Subcutaneous adipose tissue (tissue), 4 donors: ENCODE measurements around the gene IZUMO2. TPM values are rescaled to one million over a fixed set of nuclear protein-coding genes. Genes with fewer than 3 reads are reported as not detected.

Experiments used
- total RNA-seq, 4 donors: library from RNA; depleted of rRNA; stranded (reverse); fragments of >200 nt; gene quantifications; one replicate each; pipeline ENCODE4 v1.1.0, GENCODE V29; 2016
- TF ChIP-seq, protein P1 (sequence below): fragments of 450-650 bp; IDR thresholded peaks from one replicate; pipeline ENCODE4 v1.5.1; 2016; ENCODE audit warnings: low read depth, mild to moderate bottlenecking, control low read depth, antibody characterized with exemption, moderate library complexity

The IZUMO2 gene
- total RNA-seq, result not detected

DNA sequence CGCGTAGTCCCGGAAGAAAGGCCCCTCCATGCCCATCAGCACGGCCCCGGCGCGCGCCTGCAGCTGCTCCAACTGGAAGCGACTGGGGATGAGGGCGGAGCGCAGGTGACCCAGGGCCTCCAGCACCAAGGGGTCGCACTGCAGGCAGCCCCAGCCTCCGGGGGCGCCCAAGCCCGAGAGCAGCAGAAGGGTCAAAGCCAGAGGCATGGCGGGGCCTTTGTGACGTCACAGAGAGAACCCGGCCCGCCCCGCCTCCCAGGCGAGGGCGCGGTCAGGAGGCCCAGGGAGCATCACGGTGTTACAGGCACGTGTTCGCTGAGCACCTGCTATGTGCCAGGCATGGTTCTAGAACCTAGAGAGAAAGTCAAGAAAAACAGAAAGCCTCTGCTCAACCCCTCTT lies at the start of gene IZUMO2:
IZUMO2 (minus strand) TSS at position 294 of the 400 bp plus-strand sequence; CDS start at position 207, 87 bp downstream.
- TF ChIP-seq, protein P1, sequence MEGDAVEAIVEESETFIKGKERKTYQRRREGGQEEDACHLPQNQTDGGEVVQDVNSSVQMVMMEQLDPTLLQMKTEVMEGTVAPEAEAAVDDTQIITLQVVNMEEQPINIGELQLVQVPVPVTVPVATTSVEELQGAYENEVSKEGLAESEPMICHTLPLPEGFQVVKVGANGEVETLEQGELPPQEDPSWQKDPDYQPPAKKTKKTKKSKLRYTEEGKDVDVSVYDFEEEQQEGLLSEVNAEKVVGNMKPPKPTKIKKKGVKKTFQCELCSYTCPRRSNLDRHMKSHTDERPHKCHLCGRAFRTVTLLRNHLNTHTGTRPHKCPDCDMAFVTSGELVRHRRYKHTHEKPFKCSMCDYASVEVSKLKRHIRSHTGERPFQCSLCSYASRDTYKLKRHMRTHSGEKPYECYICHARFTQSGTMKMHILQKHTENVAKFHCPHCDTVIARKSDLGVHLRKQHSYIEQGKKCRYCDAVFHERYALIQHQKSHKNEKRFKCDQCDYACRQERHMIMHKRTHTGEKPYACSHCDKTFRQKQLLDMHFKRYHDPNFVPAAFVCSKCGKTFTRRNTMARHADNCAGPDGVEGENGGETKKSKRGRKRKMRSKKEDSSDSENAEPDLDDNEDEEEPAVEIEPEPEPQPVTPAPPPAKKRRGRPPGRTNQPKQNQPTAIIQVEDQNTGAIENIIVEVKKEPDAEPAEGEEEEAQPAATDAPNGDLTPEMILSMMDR, result no peak

DNA sequence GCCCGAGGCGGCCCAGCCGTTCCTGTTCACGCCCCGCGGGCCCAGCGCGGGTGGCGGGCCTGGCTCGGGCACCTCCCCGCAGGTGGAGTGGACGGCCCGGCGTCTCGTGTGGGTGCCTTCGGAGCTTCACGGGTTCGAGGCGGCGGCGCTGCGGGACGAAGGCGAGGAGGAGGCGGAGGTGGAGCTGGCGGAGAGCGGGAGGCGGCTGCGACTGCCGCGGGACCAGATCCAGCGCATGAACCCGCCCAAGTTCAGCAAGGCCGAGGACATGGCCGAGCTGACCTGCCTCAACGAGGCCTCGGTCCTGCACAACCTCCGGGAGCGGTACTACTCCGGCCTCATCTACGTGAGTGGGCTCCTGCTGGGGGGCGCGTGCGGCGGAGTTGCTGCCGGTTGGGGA lies 47.3 kb upstream of the IZUMO2 start:
- TF ChIP-seq, protein P1, result no peak

DNA sequence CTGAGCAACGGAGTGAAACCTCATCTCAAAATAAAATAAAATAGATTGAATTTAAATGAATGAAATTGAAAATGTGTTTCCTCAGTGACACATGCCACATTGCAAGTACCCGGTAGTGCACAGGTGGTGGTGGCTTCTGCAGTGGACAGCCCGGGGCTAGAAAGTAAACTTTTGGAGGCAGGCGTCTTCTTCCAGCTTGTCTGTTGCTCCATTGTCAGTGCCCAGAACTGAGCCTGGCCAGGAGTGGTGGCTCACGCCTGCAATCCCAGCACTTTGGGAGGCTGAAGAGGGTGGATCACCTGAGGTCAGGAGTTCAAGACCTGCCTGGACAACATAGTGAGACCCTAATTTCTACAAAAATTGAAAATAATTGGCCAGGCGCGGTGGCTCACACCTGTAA lies 46.0 kb upstream of the IZUMO2 start:
- TF ChIP-seq, protein P1, result no peak

DNA sequence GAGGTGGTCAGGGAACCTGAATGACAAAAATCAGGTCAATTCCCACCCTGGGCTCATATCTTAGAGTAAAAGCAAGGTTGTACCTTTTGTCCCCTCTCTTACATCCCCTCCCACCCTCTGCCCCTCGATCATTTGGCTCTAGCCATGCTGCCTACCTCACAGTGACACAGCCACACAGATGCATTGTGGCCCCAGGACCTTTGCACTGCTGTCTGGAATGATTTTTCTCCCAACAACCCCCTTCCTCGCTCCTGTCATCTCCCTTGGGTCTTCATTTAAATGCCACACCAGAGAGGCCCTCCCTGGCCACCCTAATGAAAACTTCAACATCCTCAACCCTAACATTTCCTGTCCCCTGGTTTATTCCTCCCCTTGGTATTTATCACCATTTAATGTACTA lies 44.6 kb upstream of the IZUMO2 start:
- TF ChIP-seq, protein P1, result no peak

DNA sequence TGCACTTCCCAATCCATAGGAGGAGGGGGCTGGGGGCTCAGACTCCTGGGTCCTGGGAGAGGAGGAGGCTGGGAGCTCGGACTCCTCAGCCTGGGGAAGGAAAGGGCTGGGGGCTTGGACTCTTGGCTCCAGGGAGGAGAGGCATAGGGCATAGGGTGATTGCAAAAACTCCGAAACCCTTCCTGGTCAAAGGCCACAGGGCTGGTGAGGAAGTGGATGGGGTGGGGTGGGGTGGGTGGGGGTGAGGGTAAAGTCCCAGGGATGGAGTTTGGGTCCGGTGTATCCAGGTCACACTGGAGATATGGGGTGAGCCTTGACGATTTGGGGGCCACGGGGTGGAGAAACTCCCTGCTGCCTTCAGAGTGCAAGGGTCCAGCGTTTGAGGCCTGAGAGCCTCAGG lies 43.1 kb upstream of the IZUMO2 start:
- TF ChIP-seq, protein P1, result no peak

DNA sequence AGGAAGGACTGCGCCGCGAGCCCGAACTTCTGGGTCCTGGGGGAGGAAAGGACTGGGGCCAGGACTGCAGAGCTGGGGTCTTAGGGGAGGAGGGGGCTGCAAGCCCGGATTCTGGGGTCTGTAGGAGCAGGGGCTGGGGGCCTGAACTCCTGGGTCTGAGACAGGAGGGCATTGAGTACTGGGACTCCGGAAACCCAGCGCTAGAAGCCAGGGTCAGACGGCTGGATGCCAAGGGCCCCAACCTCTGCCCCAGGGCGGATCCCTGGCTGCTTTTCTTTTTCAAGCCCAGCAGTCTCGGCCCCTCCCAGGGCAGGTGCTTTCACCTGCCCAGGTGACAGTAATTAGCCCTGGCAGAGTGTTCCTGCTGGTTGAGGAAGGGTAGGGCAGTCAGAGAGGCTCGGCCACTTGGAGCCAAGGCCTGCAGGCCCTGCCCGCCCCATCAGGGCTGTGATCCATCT lies 42.6 kb upstream of the IZUMO2 start:
- TF ChIP-seq, protein P1, result no peak

DNA sequence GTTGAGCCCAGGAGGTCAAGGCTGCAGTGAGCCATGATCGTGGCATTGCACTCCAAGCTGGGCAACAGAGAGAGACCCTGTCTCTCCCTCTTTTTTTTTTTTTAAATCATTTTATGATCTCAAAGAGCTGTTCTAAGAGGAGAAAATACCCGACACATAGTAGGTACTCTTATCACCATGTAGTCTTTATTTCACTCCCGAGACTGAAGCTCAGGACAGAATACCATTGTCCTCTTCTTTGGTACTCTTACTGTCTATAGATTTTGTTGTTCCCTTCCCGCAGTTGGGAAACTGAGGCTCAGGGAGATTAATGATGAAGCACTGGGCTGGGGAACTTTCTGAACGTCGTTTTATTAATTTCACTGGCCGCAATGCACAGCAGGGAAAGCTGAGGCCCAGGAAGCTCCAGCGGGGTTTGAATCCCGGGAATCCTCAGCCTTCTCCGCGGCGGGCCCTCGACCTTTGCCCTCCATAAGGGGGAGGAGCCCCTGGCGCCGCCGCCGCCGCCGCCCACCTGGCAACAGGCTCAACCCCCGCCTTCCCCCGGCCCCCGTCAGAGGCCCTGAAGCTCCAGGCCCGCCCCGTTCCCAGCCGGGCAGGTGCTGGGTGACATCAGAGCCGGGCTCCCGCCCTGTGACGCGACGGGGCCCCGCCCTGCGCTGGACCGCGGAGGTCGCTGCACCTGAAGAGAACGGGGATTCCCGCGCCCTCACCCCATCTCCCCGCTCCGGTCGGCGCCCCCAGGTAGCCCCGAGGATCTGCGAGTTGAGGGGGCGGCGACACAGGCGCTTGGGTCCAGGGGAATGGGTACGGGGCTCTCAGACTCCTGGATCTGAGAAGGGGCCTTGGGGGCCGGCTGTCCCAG lies 42.0 kb upstream of the IZUMO2 start:
- TF ChIP-seq, protein P1, result no peak
